ENCODE data around the gene ZNF3. TPM values are rescaled to one million over a fixed set of nuclear protein-coding genes. Genes with fewer than 3 reads are reported as not detected.

The ZNF3 gene
- total and polyA plus RNA-seq, 11 donors, result 11.2 to 21.2 (median 14.3) TPM

- WGBS, 4 donors, result 80 to 88% (median 82%) methylated on average over 11 of the region's 11 CpGs
- DNase-seq (no peak), ATAC-seq (peak in 1 of 4 donors; percentile 8)
- intact Hi-C loops (cut with DNase I), result loop anchor here in 4 of 10 donors (5.0 to 10.0 kb wide), 2 partner anchors 39 to 173 kb away; partner anchors contain the start of genes TRIM4 (in 3 of the 4) and MBLAC1 (in 1 of the 4)
- Histone ChIP-seq H3K4me3 (peak overlapping the region; percentile 62 to 96 (median 87)), H3K9me3 (no peaks in the 10 kb centered on the region), H3K4me1 (peaks cover 0 to 31% (median 15%) of the 10 kb centered on the region in 12 donors), H3K27me3 (no peaks in the 10 kb centered on the region), H3K36me3 (peaks cover 0 to 32% (median 29%) of the 10 kb centered on the region in 9 donors), H3K27ac (peak overlapping the region; percentile 70 to 97 (median 93))
- TF ChIP-seq CTCF (IDR thresholded peaks at IDR 0.05) (no peak), POLR2A (IDR thresholded peaks at IDR 0.05) (no peak)
These were observed 6.6 kb upstream of the ZNF3 start for GRCh38 chr7:100088095-100088620.

GRCh38 chr7:100087055-100087750 is 5.7 kb upstream of the ZNF3 start:
- Histone ChIP-seq H3K4me1 (peaks cover 0 to 40% (median 20%) of the 10 kb centered on the region in 12 donors), H3K4me3 (no peak overlapping the region), H3K9me3 (no peaks in the 10 kb centered on the region), H3K36me3 (peaks cover 0 to 22% (median 20%) of the 10 kb centered on the region in 9 donors), H3K27me3 (no peaks in the 10 kb centered on the region), H3K27ac (peak overlapping the region in 2 of 12 donors; percentile 67 to 85)
- DNase-seq, result no peak
- ATAC-seq, result no peak
- TF ChIP-seq POLR2A (IDR thresholded peaks at IDR 0.05) (no peak), CTCF (IDR thresholded peaks at IDR 0.05) (no peak)
- intact Hi-C loops (cut with DNase I), result loop anchor here in 4 of 10 donors (5.0 to 10.0 kb wide), 2 partner anchors 40 to 172 kb away; partner anchors contain the start of genes TRIM4 (in 3 of the 4) and MBLAC1 (in 1 of the 4)
- WGBS, 4 donors, result 73 to 79% (median 75%) methylated on average over 10 of the region's 10 CpGs

- no peaks in the 10 kb centered on the region for H3K9me3 ChIP-seq
- no peak overlapping the region for H3K4me3 ChIP-seq
- WGBS, 4 donors, result 58 to 66% (median 64%) methylated on average over 3 of the region's 3 CpGs
- TF ChIP-seq CTCF (IDR thresholded peaks at IDR 0.05), result no peak
- TF ChIP-seq POLR2A (IDR thresholded peaks at IDR 0.05), result no peak
- DNase-seq (no peak), ATAC-seq (no peak)
- H3K27ac ChIP-seq, result no peak overlapping the region
- no peaks in the 10 kb centered on the region for H3K27me3 ChIP-seq
- intact Hi-C loops (cut with DNase I), result loop anchor here in 4 of 10 donors (5.0 to 10.0 kb wide), 2 partner anchors 42 to 171 kb away; partner anchors contain the start of genes TRIM4 (in 3 of the 4) and MBLAC1 (in 1 of the 4)
- peaks cover 0 to 5% (median 3%) of the 10 kb centered on the region in 9 donors for H3K36me3 ChIP-seq
- H3K4me1 ChIP-seq, result peaks cover 0 to 49% (median 25%) of the 10 kb centered on the region in 12 donors
These were observed 4.0 kb upstream of the ZNF3 start for GRCh38 chr7:100085515-100085914.

GRCh38 chr7:100082978-100083377 is 1.5 kb upstream of the ZNF3 start:
- H3K4me3 ChIP-seq, result peak overlapping the region in 3 of 12 donors; percentile 75 to 97 (median 80)
- intact Hi-C loops (cut with DNase I), result loop anchor here in 7 of 10 donors (2.0 to 10.0 kb wide), 6 partner anchors 18 to 168 kb away; partner anchors contain the start of genes TRIM4 (in 4 of the 7), AP4M1 (in 1 of the 7), AZGP1 (in 1 of the 7) and MCM7 (in 1 of the 7)
- H3K4me1 ChIP-seq, result peaks cover 0 to 53% (median 28%) of the 10 kb centered on the region in 12 donors

More at GRCh38 chr7:100082978-100083377, 1.5 kb upstream of the ZNF3 start:
- TF ChIP-seq CTCF (IDR thresholded peaks at IDR 0.05) (no peak), POLR2A (IDR thresholded peaks at IDR 0.05) (no peak)
- Histone ChIP-seq H3K9me3 (no peaks in the 10 kb centered on the region), H3K27ac (peak overlapping the region in 9 of 12 donors; percentile 77 to 95 (median 80)), H3K27me3 (no peaks in the 10 kb centered on the region), H3K36me3 (peaks cover 0 to 20% (median 14%) of the 10 kb centered on the region in 9 donors)
- no peak for DNase-seq
- 47 to 64% (median 59%) methylated on average over 4 of the region's 4 CpGs for WGBS, 4 donors
- ATAC-seq, result no peak
